Measurements from ENCODE around the gene POM121.
"Not testable (repeated sequence)": the region's sequence is repeated elsewhere in the genome, so short reads cannot be mapped to it uniquely, and the experiment has no call there.

The POM121 gene

DNA sequence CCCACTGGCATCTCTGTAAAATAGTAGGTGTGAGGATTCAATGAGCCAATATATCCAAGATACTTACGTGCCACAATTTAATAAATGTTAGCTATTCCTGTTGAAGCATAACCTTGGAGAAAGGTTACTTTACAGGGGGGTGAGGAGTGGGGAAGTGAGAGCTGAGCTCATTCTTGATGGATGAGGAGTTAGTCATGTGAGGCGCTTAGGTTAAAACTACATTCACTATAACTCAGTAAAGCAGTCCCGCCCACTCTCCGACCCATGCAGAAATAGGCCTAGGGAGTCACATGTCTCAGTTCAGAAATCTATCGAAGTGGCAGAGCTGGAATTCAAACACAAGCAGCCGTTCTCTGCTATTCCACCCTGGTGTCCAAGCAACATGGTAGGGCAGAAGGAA lies 25.5 kb downstream of the POM121 start:
- not testable (repeated sequence) for DNase-seq

DNA sequence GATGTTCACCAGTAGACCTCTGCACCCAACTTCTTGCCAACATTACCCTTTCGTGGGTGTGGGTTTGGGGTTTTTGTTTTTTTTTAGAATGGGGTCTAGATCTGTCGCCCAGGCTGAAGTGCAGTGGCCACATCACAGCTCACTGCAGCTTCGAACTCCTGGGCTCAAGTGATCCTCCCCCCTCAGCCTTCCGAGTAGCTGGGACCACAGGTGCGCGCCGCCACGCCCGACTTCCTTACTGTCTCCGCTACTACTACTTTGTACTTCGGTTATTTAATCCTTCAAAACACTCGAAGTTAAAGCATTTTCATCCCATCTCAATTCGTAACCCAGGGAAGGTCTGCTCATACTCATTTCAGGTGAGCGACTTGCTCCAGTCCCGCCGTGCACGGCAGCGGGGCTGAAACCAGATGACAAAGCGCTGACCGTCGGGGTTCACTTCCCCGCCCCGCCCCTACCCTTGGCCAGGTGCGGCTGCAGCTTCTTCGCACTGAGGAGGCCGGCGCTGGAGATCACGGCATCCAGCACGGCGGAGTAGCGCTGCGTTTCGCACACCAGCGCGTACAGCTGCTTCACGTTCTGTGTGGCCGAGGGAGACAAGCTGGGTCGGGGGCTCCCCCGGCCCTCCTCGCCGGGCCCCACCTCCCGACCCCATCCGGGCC lies 29.1 kb downstream of the POM121 start:
- not testable (repeated sequence) for DNase-seq

DNA sequence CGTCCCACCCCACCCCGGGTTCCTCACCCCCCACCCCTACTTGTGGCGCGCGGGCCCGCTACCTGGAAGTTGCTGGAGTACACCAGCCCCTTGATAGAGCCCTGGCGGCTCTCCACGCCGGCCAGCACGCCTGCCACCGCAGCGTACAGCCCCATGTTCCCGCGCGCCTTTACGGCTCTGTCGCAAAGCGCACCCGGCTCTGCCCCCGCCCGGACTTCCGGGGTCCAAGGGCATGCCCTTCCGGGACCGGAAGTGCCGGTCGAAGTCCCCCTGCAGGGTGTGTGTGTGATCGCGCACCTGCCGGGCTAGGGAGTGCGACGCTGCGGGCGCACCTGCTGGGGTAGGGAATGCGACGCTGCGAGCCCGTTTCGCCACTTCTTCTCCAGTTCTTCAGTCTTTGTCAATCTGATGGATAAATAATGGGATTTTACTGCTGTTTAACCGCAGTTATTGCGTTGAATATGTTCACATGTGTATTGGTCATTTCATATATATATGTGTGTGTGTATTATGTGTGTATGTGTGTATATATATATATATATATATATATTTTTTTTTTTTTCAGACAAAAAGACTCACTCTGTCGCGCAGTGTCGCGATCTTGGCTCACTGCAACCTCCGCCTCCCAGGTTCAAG lies 29.8 kb downstream of the POM121 start:
- not testable (repeated sequence) for DNase-seq

DNA sequence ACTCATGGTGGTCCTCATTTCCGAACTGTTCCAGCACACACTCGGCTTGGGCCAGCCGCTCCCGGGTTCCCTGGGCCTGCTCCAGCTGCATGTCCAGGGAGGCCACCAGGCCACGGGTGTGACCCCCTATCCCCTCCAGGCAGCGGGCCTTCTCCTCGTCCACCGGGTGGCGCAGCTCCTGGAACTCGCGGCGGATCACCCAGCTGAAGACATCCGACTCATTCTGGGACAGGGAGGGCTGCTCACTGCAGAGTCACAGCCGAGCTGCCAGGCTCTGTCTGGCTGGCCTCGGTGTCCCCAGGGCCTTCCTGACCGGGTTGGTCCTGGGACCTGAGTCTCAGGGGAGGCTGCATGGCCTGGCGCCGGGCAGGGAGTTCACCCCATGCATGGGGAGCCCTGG lies 35.1 kb downstream of the POM121 start:
- not testable (repeated sequence) for DNase-seq

DNA sequence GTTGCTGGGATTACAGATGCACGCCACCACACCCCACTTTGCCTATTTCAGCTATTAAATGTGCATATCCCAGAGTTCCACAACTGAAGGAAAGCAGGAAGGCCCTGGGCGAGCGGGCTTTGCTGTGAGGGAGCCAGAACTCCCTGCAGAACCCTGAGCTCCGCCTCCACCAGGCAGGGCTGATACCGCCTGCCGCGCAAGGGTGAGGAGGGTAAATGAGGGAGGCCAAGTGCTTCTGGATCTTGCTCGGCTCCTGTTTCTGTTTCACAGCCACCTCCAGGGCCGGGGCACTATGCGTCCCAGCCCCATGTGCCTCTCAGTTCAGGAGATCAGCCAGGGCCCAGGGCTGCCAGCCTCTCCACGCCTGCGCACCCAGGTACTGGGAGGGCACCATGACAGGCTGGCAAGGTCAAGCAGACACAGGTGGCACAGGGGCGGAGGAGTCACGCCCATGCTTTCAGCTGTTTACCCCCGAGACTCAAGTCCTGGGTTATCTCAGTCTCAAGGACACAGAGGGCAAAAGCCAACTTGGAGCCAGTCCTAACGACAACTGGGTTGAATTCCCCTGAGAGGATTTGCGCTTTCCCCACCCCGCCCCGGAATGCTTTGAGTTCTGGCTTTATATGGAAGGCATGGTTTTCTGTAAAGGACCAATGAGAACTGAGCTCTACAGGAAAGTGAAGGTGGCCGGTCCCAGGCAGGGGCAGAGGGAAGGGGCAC lies 35.9 kb downstream of the POM121 start:
- DNase-seq: not testable (repeated sequence)

DNA sequence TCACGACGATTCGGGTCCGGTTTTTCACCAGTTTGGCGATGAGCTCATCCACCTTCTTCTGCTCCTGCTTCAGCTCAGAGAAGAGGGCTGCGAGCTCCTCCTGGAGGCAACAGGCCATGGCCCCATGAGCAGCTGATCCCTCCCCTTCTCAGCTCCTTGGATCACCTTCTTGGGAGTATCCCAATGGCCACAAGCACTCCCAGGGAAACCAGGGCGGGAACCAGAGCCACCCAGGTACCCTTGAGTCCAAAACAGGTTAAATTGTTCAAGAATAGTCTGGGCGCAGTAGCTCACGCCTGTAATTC lies 36.4 kb downstream of the POM121 start:
- not testable (repeated sequence) for DNase-seq

DNA sequence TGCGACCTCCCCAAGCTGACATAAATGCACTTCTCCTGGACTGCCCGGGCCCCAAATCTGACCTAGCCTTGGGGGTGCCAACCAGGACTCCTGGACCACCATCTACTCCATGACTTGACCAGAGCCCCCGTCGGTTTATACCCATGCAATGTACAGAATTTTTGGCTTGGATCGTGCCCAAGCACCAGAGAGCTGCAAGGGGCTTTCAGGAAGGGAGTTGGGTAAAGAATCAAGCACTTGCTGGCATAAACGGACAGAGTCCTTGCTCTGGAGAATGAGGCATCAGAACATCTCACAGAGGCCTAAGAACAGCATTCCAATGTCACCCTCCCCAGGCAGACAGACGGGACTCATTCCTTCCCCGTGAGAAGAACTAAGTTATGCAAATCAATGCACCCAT lies 38.2 kb downstream of the POM121 start:
- DNase-seq: not testable (repeated sequence)

DNA sequence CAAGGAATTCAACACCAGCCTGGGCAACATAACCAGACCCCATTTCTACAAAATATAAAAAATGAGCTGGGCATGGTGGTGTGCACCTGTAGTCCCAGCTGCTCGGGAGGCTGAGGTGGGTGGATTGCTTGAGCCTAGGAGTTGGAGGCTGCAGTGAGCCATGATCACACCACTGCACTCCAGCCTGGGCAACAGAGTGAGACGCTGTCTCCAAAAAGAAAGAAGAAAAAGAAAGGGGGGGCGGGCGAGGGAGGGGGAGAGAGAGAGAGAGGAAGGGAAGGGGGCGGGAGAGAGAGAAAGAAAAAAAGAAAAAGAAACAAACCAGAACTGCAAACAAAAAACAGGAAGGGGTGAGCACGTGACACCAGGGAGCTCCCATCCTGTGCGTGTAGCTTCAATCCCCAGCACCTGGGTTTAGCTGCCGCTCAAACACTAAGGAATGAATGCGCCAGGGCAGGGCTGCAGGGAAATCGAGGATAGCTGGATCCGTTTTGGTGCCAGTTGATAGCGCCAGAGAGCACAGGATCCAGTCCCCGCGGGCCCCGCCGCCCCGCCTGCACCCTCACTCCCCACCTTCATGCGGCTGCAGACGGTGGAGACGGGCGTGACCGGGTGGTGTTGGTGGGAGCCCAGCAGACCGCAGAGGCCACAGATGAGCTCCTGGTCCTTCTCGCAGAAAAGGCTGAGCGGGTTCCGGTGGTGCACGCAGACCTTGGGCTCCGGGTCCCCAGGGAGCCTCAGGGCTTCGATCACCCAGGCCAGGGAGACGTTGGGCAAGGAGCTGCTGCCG lies 40.5 kb downstream of the POM121 start:
- not testable (repeated sequence) for DNase-seq

DNA sequence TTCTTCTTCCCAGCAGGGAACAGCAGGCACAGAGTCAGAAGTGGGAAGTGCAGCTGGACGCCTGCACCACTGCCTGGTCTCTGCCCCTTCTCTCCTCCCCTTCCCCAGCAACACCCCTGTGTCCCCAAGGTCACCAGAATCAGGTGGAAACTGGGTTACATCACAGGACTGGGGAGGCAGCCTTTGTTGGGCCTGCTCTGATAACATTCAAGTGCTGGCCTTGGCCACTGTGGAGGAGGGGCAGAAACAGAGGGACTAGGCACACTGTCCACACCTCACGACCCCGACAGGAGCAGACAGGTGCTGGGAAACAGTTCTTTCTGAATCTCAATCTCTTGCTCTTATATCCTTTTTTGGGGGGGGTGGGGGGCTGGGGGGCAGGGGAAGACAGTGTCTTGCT lies 42.0 kb downstream of the POM121 start:
- DNase-seq: not testable (repeated sequence)

DNA sequence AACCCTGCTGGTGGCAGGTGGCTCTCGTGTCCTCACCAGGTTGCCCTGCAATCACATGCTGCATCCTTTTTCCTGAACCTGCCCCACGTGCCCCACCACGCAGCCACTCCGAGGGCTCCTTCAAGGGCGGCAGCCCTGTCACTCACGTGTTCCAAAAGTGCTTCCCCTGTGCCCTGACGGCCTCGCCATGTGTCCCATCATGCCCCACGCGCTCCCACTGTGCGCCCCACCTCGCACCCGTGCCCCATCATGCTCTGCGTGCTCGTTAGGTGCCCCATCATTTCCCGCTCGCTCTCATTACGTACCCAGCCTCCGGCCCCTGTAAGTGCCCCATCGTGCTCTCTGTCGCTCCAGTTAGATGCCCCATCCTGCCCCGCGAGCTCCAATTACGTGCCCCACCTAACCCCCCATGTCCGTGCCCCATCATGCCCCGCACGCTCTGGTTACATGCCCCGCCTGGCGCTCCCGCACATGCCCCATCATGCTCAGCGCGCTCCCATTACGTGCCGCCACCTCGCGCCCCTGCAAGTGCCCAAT lies 44.2 kb downstream of the POM121 start, which contains the start of gene TRIM74:
TSS of gene TRIM74 (minus strand) at position 487 of the 537 bp plus-strand sequence. CDS start 3,309 bp downstream, outside the sequence.
- not testable (repeated sequence) for DNase-seq

DNA sequence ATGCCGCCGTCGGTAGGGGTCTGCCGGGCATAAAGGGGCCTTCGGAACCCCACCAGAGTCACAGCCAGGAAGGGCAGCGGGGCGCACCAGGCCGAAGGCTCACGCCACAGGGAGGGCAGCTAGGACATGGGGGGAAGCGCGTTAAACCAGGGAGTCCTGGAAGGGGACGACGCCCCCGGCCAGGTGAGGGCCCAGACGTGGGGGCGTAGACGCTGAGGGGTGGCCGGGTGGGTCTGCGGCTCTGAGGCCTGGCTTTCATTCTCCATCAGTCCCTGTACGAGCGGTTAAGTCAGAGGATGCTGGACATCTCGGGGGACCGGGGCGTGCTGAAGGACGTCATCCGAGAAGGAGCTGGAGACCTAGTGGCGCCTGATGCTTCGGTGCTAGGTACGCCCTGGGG lies 44.8 kb downstream of the POM121 start:
- not testable (repeated sequence) for DNase-seq

DNA sequence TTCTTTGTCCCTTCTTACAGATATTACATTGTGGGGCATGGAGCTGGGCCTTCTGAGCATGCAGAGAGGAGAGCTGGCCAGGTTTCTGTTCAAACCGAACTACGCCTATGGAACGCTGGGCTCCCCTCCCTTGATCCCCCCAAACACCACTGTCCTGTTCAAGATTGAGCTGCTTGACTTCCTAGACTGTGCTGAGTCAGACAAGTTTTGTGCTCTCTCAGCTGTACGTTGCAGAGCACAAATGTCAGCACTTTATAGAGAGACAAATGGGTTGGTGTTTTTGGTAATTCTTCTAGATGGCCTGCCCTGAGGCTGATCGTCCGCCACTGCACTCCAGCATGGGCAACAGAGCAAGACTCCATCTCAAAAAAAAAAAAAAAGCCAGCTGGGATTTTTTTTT lies 46.6 kb downstream of the POM121 start:
- not testable (repeated sequence) for DNase-seq

DNA sequence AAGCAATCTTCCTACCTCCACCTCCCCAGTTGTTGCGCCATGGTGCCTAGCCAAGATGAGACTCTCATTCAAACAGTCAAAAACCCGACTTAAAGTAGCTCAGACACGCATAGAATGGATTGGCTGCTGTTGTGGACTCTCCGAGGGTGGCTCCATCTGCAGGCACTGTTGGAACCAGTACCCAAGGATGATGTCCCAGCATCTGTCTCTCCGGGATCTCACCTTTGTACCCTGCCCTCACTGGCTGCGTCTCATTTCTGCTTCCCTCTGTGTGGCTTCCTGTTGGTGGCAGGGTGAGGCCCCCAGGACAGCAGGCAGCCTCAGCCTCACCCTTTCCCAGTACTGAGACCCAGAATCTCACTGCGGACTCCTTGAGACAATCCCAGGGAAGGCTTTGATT lies 49.9 kb downstream of the POM121 start:
- DNase-seq: not testable (repeated sequence)

DNA sequence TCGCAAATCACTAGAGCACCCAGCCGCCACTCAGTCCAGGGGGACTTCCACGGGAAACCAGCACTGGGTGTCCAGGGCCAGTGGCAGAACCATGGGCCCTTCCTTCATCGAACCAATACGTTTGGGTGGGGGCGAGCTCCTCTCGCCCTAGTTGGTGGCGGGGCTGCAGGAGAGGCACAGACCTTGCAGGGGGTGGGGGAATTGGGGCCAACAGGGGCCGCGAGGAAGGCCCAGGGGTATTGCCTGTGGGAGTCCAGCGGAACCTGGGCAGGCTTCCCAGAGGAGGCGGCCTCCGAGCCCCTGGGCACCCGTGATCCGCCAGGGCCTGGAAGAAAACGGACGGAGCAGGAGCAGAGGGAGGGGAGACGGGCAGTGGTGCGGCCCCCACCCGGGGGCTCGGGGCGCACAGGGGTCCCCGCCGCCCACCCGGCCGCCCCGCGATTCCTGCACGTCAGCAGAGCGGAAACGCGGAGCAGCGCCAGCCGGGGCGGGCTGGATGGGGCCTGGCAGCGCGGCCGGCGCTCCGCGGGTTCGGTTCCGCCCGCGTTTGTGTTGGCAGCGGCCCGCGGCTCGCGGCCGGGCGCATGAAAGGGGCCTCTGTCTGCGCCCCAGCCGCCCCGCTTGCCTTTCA lies 50.9 kb downstream of the POM121 start:
- not testable (repeated sequence) for DNase-seq

DNA sequence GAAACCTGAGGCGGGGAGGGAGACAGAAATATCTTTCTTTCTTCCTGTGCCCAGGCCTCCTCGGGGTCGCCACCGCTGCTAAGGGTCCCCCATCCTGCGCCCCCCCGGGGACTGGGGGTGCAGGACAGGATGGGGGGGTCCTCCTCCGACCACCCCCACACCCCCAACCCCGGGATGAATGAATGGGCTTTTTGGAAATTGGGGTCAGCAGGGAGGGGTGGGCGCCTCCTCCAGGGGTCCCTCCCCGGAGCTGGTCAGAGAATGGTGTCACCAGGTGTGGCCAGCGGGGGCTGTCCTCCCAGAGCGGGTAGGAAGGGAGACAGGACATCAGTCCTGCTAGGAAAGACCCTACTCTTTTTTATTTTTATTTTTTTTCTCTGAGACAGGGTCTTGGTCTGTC lies 51.5 kb downstream of the POM121 start:
- DNase-seq: not testable (repeated sequence)

DNA sequence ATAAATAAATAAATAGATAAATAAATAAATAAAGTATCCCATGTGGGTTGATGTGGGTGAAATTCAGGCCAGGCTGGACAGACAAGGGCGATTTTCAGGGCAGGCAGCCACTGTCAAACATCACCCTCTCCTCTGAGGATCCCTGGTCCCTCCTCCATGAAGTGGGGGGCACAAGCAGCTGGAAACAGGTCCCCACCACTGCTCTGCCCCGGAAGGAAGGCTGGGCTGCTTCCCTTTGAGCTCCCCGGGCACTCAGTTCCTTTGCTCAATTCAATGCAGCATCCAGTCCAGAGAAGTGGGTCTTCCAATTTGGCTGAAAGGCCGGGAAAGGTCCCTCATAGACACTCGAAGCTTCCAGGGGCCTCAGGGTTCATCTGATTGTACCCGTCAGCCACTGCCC lies 55.5 kb downstream of the POM121 start:
- not testable (repeated sequence) for DNase-seq

DNA sequence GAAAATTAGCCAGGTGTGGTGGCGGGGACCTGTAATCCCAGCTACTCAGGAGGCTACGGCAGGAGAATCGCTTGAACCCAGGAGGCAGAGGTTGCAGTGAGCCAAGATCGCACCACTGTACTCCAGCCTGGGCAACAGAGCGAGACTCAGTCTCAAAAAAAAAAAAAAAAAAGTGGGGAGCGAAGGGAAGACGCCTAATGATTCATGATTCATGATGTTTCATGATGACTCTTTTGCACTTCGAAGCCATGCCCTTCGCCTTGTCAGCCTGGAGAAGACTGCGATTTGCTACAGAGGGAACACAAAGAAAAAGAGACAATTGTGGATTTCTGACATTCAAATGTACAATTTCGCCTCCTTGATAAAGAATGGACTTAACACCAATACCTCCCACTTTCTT lies 57.2 kb downstream of the POM121 start:
- not testable (repeated sequence) for DNase-seq

DNA sequence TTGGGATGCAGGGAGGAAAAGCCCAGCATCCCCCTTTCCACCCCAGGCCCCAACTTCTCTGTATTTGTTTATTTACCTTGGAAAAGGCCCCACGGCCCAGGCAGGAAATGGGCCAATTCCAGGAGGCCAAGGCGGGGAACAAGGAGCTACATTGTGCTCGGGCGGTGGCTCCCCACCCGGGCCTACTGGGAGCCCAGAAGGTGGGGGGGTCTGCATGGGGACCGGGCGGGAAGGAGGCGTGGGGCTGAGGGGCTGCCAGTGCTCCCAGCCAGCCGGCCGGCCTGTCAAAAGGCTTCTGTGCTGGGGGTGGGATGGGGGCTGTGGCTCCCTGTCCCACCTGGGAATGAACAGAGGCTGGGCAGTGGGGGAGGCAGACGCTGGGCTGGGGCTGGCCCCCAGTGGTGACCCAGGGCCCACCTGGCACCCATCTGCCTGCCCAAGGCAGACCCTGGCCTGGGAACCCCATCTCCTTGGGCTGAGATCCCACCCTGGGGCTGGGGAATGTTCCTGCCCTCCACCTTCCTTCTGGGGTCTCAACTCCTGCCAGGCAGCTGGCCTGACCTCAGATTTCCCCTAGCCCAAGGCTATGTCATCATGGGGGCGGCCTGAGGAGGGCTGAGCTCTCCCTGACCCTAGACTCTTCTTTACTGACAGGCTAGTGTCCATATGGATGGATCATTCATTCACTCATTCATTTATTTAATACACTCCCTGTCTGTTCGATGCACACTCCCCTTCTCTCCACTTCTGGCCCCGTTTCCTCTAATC lies 65.4 kb downstream of the POM121 start:
- DNase-seq: not testable (repeated sequence)

DNA sequence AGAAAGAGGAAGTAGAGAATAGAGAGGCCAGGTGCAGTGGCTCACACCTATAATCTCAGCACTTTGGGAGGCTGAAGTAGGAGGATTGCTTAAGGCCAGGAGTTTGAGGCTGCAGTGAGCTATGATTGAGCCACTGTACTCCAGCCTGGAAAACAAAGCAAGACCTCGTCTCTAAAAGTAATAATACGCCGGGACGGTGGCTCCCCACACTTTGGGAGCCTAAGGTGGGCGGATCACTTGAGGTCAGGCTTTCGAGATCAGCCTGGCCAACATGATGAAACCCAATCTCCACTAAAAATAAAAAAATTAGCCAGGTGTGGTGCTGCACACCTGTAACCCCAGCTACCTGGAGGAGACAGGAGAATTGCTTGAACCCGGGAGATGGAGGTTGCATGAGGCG lies 70.6 kb downstream of the POM121 start:
- not testable (repeated sequence) for DNase-seq

DNA sequence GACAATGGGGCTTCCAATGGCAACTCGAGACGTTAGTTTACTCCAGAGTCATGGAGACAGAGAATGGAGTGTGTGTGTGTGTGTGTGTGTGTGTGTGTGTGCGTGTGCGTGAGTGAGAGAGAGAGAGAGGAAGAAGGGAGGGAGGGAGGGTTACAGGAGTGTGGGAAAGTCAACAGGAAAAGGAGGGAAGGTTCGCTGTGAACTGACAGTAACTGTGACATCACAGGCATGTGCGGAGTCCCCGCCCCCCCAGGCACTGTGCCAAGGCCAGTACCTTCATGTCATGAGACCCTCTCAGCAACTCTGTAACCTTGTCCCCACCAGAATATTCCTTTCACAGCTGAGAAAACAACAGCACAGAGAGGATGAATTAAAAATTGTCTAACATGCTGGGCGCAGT lies 72.6 kb downstream of the POM121 start:
- DNase-seq: not testable (repeated sequence)

DNA sequence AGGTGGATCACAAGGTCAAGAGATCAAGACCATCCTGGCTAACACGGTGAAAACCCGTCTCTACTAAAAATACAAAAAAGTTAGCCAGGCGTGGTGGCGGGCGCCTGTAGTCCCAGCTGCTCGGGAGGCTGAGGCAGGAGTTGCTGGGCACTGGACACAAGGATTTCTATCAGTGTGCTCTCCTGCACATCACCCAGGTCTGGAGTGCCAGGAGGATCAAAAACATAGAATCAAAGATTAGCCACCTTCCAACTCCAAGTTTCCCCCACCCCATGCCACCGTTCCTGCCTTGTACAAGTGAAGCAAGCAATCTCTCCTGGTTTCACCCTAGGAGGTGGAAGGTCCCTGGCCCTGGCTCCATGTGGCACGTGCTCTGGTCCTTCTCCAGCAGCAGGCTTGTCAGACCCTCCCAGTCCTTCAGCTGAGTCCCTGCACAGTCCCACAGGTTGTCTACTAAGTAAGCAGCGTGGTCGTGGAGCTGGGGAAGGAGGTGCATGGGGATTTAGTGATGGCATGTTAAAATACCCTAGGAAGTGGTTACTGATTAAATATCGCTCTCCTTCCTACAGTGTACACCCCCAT lies 73.1 kb downstream of the POM121 start:
- not testable (repeated sequence) for DNase-seq

All from activated effector memory CD4-positive, alpha-beta T cell treated with Interleukin-2 at 50 U/mL for 16 hours (primary cell).